DOHH2 (cell line): ENCODE measurements around the gene HCAR2.

Experiments used
- H3F3A ChIP-seq: fragments of 200-600 bp; sonication (generic), shearing (Covaris generic); 2 replicates; pipeline ENCODE4 v1.6.0; 2016; ENCODE audit warnings: antibody characterized with exemption, mild to moderate bottlenecking; ENCODE audit not compliant: control insufficient read depth, insufficient read depth
- H3K27ac ChIP-seq: fragments of 200-600 bp; sonication (generic); 2 replicates; pipeline ENCODE4 v1.5.1; 2014; ENCODE audit warnings: low read depth, mild to moderate bottlenecking, low read length, moderate library complexity
- H3K27me3 ChIP-seq: fragments of 200-600 bp; sonication (generic); 2 replicates; pipeline ENCODE4 v1.6.1; 2014; ENCODE audit warnings: mild to moderate bottlenecking, low read length, mixed read lengths; ENCODE audit not compliant: control insufficient read depth
- H3K36me3 ChIP-seq: fragments of 200-600 bp; sonication (generic); 2 replicates; pipeline ENCODE4 v1.6.1; 2014; ENCODE audit warnings: mild to moderate bottlenecking, low read length, moderate library complexity, mixed read lengths; ENCODE audit not compliant: control insufficient read depth
- H3K4me1 ChIP-seq: fragments of 200-600 bp; sonication (generic); 2 replicates; pipeline ENCODE4 v1.6.1; 2014; ENCODE audit warnings: mild to moderate bottlenecking, low read length, mixed read lengths; ENCODE audit not compliant: control insufficient read depth
- H3K4me2 ChIP-seq: fragments of 200-600 bp; sonication (generic); 2 replicates; pipeline ENCODE4 v1.6.0; 2014; ENCODE audit warnings: mild to moderate bottlenecking, low read length, moderate library complexity
- H3K4me3 ChIP-seq: fragments of 200-600 bp; sonication (generic); 2 replicates; pipeline ENCODE4 v1.5.1; 2014; ENCODE audit warnings: mild to moderate bottlenecking, low read length, mixed read lengths
- H3K79me2 ChIP-seq: fragments of 200-600 bp; sonication (generic); 2 replicates; pipeline ENCODE4 v1.6.1; 2014; ENCODE audit warnings: mild to moderate bottlenecking, low read length, mixed read lengths; ENCODE audit not compliant: control insufficient read depth
- H3K9me2 ChIP-seq: fragments of 200-600 bp; sonication (generic); replicated peaks from 2 replicates; pipeline ENCODE4 v1.6.1; 2014; ENCODE audit warnings: mild to moderate bottlenecking, low read length, mixed read lengths; ENCODE audit not compliant: control insufficient read depth
- H3K9me3 ChIP-seq: fragments of 200-600 bp; sonication (generic); 2 replicates; pipeline ENCODE4 v1.6.1; 2014; ENCODE audit warnings: antibody characterized with exemption, low read length, mixed read lengths; ENCODE audit not compliant: control insufficient read depth, insufficient read depth
- H4K20me1 ChIP-seq: fragments of 200-600 bp; sonication (generic); 2 replicates; pipeline ENCODE4 v1.6.0; 2014; ENCODE audit warnings: low read depth, mild to moderate bottlenecking, antibody characterized with exemption, low read length, moderate library complexity; ENCODE audit not compliant: control insufficient read depth, insufficient read depth
- EZH2phosphoT487 ChIP-seq: fragments of 200-600 bp; sonication (generic); IDR thresholded peaks from 2 replicates; pipeline ENCODE4 v1.6.1; 2017; ENCODE audit warnings: borderline replicate concordance, mild to moderate bottlenecking, antibody characterized with exemption, low read length, moderate library complexity, mixed read lengths
- TF ChIP-seq, protein P1 (sequence below): fragments of 200-600 bp; sonication (generic); IDR thresholded peaks from one replicate; pipeline ENCODE4 v1.5.1; 2014; ENCODE audit warnings: antibody characterized with exemption, mild to moderate bottlenecking, low read depth, low read length; ENCODE audit not compliant: poor library complexity, severe bottlenecking

HCAR2 gene

DNA sequence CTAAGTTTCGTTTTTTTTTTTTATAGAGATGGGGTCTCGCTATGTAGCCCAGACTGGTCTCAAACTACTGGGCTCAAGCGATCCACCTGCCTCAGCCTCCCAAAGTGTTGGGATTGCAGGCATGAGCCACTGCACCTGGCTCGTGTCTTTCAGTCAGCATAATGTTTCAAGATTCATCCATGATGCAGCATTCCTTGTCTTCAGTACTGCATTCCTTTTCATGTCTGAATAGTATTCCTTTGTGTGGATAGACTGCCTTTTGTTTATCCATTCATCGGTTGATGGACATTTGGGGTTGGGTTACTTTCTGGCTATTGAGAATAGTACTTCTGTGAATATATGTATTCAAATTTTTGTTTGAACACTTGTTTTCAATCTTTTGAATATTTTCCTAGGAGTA is 37.4 kb downstream of the HCAR2 start:
- H3F3A ChIP-seq = no peaks in the 10 kb centered on the region
- no peaks in the 10 kb centered on the region for H3K9me3 ChIP-seq
- no peaks in the 10 kb centered on the region for H3K4me1 ChIP-seq
- H3K36me3 ChIP-seq = no peaks in the 10 kb centered on the region
- H3K27me3 ChIP-seq = no peaks in the 10 kb centered on the region; the same call in 1 of the 2 replicates
- H3K27ac ChIP-seq = no peak overlapping the region
- no peak for TF ChIP-seq EZH2phosphoT487
- TF ChIP-seq, protein P1, sequence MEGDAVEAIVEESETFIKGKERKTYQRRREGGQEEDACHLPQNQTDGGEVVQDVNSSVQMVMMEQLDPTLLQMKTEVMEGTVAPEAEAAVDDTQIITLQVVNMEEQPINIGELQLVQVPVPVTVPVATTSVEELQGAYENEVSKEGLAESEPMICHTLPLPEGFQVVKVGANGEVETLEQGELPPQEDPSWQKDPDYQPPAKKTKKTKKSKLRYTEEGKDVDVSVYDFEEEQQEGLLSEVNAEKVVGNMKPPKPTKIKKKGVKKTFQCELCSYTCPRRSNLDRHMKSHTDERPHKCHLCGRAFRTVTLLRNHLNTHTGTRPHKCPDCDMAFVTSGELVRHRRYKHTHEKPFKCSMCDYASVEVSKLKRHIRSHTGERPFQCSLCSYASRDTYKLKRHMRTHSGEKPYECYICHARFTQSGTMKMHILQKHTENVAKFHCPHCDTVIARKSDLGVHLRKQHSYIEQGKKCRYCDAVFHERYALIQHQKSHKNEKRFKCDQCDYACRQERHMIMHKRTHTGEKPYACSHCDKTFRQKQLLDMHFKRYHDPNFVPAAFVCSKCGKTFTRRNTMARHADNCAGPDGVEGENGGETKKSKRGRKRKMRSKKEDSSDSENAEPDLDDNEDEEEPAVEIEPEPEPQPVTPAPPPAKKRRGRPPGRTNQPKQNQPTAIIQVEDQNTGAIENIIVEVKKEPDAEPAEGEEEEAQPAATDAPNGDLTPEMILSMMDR = no peak
- no peaks in the 10 kb centered on the region for H3K9me2 ChIP-seq
- no peaks in the 10 kb centered on the region for H4K20me1 ChIP-seq
- H3K79me2 ChIP-seq = no peaks in the 10 kb centered on the region
- H3K4me2 ChIP-seq = no peak overlapping the region
- H3K4me3 ChIP-seq = no peak overlapping the region

- Histone ChIP-seq H3K27me3 (no peaks in the 10 kb centered on the region; the same call in 1 of the 2 replicates), H3K4me1 (no peaks in the 10 kb centered on the region), H3K36me3 (no peaks in the 10 kb centered on the region), H3K9me3 (no peaks in the 10 kb centered on the region), H3K4me3 (no peak overlapping the region), H3K4me2 (no peak overlapping the region), H3F3A (no peaks in the 10 kb centered on the region), H3K79me2 (no peaks in the 10 kb centered on the region), H3K27ac (no peak overlapping the region), H4K20me1 (no peaks in the 10 kb centered on the region), H3K9me2 (no peaks in the 10 kb centered on the region)
- no peak for TF ChIP-seq EZH2phosphoT487
- TF ChIP-seq, protein P1 = no peak
Measured at GRCh38 chr12:122665349-122665748, 37.8 kb downstream of the HCAR2 start.

DNA sequence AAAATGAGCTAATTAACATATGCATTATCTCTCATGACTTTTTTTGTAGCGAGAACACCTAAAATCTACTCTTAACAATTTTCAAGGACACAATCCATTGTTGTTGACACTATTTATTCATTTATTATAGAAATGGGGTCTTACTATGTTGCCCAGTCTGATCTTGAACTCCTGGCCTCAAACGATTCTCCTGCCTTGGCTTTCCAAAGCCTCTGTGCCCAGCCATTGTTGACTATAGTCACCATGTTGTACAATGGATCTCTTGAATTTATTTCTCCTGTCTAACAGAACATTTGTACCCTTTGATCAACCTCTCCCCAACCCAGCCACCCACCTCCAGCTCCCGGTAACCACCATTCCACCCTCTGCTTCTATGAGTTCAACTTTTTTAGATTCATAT is 41.2 kb downstream of the HCAR2 start:
- no peak overlapping the region for H3K4me3 ChIP-seq
- no peaks in the 10 kb centered on the region for H3K9me3 ChIP-seq
- no peaks in the 10 kb centered on the region for H3K79me2 ChIP-seq
- no peaks in the 10 kb centered on the region for H3K9me2 ChIP-seq
- no peak overlapping the region for H3K27ac ChIP-seq
- H3K4me1 ChIP-seq = no peaks in the 10 kb centered on the region
- TF ChIP-seq EZH2phosphoT487 = no peak
- TF ChIP-seq, protein P1 = no peak
- no peaks in the 10 kb centered on the region for H3K36me3 ChIP-seq
- no peaks in the 10 kb centered on the region for H3K27me3 ChIP-seq
- H3K4me2 ChIP-seq = no peak overlapping the region
- H4K20me1 ChIP-seq = no peaks in the 10 kb centered on the region
- H3F3A ChIP-seq = no peaks in the 10 kb centered on the region

DNA sequence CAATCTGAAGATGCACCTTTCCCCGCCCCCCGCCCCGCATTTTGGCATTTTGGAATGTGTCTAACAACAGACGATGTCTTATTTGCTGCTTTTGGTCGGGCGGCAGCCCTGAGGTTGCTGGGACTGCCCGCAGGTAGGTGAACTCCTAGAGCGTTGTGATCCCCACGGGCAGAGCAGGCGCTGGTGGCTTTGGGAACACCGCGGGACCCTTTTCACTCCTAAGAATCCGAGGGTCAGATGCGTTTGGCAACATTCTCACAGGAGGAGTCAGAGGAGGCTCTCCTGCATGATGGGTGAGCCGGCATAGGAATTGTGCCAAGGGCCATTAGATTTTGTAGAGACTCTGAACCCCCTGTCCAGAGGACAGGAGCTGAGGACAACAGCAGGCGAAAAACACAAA is 41.9 kb downstream of the HCAR2 start:
- no peak overlapping the region for H3K4me2 ChIP-seq
- H3K4me3 ChIP-seq = no peak overlapping the region
- no peak overlapping the region for H3K27ac ChIP-seq

More for the DNA sequence above, 41.9 kb downstream of the HCAR2 start:
- no peaks in the 10 kb centered on the region for H3K4me1 ChIP-seq
- H3F3A ChIP-seq = no peaks in the 10 kb centered on the region
- TF ChIP-seq EZH2phosphoT487 = no peak
- TF ChIP-seq, protein P1 = no peak
- no peaks in the 10 kb centered on the region for H4K20me1 ChIP-seq
- no peaks in the 10 kb centered on the region for H3K9me2 ChIP-seq
- no peaks in the 10 kb centered on the region for H3K27me3 ChIP-seq
- H3K9me3 ChIP-seq = no peaks in the 10 kb centered on the region
- H3K36me3 ChIP-seq = no peaks in the 10 kb centered on the region
- no peaks in the 10 kb centered on the region for H3K79me2 ChIP-seq
